H1 (cell line): Measurements from ENCODE around the gene UNC79.

ENCODE experiments used
- ATF2 ChIP-seq: IDR thresholded peaks from 2 replicates; pipeline ENCODE4 v1.6.1; 2012; ENCODE audit warnings: low read length, inconsistent platforms
- EZH2 ChIP-seq: fragments of 200-600 bp; sonication (generic); IDR thresholded peaks from 2 replicates; pipeline ENCODE4 v1.7.1; 2012; ENCODE audit warnings: low read depth, mild to moderate bottlenecking, moderate library complexity, low read length, inconsistent platforms; ENCODE audit not compliant: severe bottlenecking
- FOSL1 ChIP-seq: IDR thresholded peaks from 2 replicates; pipeline ENCODE4 v1.6.1; 2011; ENCODE audit warnings: mild to moderate bottlenecking, low read depth, low read length, moderate library complexity; ENCODE audit not compliant: insufficient read depth
- JUND ChIP-seq: IDR thresholded peaks from 2 replicates; pipeline ENCODE4 v1.6.1; 2011; ENCODE audit warnings: mild to moderate bottlenecking, improper control_type of control experiment, low read length
- POLR2A ChIP-seq, 2 experiments: IDR thresholded peaks; 1 replicate in 1 of 2; 2 replicates in 1 of 2; pipeline ENCODE4 v1.6.1; 2011; ENCODE audit warnings: low read depth in 2 of 2, low read length in 2 of 2, mild to moderate bottlenecking in 2 of 2; ENCODE audit errors: control extremely low read depth in 1 of 2
- POLR2AphosphoS5 ChIP-seq: IDR thresholded peaks from 2 replicates; pipeline ENCODE4 v1.6.1; 2011; ENCODE audit warnings: low read depth, low read length
- RFX5 ChIP-seq: IDR thresholded peaks from 2 replicates; pipeline ENCODE4 v1.6.1; 2011; ENCODE audit warnings: low read depth, low read length, improper control_type of control experiment, borderline replicate concordance
- TBP ChIP-seq: IDR thresholded peaks from 2 replicates; pipeline ENCODE4 v1.6.1; 2011; ENCODE audit warnings: low read depth, low read length, improper control_type of control experiment
- YY1 ChIP-seq: IDR thresholded peaks from 2 replicates; pipeline ENCODE4 v1.6.1; 2011; ENCODE audit warnings: low read depth, mild to moderate bottlenecking, low read length
- TF ChIP-seq, protein P1 (sequence below), 3 experiments: IDR thresholded peaks; 1 replicate in 2 of 3; 2 replicates in 1 of 3; pipeline versions ENCODE4 v1.5.1 to v1.6.1; 2011; ENCODE audit warnings: low read length in 3 of 3, mild to moderate bottlenecking in 3 of 3, inconsistent platforms in 2 of 3, low read depth in 1 of 3, moderate library complexity in 1 of 3; ENCODE audit not compliant: insufficient read depth in 1 of 3; ENCODE audit errors: control extremely low read depth in 1 of 3
- TF ChIP-seq, protein P2 (sequence below): IDR thresholded peaks from 2 replicates; pipeline ENCODE4 v1.6.1; 2012; ENCODE audit warnings: inconsistent platforms

GRCh38 chr14:93712838-93713724 lies 282.3 kb downstream of the UNC79 start:
- TF ChIP-seq, protein P1, sequence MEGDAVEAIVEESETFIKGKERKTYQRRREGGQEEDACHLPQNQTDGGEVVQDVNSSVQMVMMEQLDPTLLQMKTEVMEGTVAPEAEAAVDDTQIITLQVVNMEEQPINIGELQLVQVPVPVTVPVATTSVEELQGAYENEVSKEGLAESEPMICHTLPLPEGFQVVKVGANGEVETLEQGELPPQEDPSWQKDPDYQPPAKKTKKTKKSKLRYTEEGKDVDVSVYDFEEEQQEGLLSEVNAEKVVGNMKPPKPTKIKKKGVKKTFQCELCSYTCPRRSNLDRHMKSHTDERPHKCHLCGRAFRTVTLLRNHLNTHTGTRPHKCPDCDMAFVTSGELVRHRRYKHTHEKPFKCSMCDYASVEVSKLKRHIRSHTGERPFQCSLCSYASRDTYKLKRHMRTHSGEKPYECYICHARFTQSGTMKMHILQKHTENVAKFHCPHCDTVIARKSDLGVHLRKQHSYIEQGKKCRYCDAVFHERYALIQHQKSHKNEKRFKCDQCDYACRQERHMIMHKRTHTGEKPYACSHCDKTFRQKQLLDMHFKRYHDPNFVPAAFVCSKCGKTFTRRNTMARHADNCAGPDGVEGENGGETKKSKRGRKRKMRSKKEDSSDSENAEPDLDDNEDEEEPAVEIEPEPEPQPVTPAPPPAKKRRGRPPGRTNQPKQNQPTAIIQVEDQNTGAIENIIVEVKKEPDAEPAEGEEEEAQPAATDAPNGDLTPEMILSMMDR (IDR thresholded peaks at IDR 0.05; ENCODE audit: control extremely low read depth in 1 of 3, insufficient read depth in 1 of 3, low read depth in 1 of 3, low read length in 3 of 3), result no peak
- TF ChIP-seq FOSL1, result no peak
- TF ChIP-seq ATF2, result no peak
- TF ChIP-seq EZH2, result no peak
- no peak for TF ChIP-seq RFX5
- TF ChIP-seq YY1, result no peak
- TF ChIP-seq POLR2AphosphoS5, result no peak
- no peak for TF ChIP-seq POLR2A (IDR thresholded peaks at IDR 0.05; ENCODE audit: control extremely low read depth in 1 of 2, low read depth in 2 of 2, low read length in 2 of 2)
- TF ChIP-seq, protein P2, sequence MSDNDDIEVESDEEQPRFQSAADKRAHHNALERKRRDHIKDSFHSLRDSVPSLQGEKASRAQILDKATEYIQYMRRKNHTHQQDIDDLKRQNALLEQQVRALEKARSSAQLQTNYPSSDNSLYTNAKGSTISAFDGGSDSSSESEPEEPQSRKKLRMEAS, result no peak
- no peak for TF ChIP-seq JUND
- TF ChIP-seq TBP, result no peak
